Cardiac fibroblast (primary cell): ENCODE results near the gene ZNF143.

ENCODE experiments used
- DNase-seq, 2 donors: peaks; one replicate each; pipeline versions ENCODE4 v3.0.0 to v3.0.0-alpha.2; 2010; ENCODE audit warnings: low read depth in 2 of 2
- H3K4me3 ChIP-seq, 2 donors: replicated peaks in 1 of 2; 1 replicate in 1 of 2; 2 replicates in 1 of 2; pipeline ENCODE4 v1.5.1; 2011; ENCODE audit warnings: low read depth in 2 of 2, low read length in 2 of 2, mild to moderate bottlenecking in 2 of 2, moderate library complexity in 1 of 2
- TF ChIP-seq, protein P1 (sequence below): IDR thresholded peaks from one replicate; pipeline ENCODE4 v1.5.1; 2011; ENCODE audit warnings: low read depth, mild to moderate bottlenecking, low read length, inconsistent platforms

ZNF143 gene

DNA sequence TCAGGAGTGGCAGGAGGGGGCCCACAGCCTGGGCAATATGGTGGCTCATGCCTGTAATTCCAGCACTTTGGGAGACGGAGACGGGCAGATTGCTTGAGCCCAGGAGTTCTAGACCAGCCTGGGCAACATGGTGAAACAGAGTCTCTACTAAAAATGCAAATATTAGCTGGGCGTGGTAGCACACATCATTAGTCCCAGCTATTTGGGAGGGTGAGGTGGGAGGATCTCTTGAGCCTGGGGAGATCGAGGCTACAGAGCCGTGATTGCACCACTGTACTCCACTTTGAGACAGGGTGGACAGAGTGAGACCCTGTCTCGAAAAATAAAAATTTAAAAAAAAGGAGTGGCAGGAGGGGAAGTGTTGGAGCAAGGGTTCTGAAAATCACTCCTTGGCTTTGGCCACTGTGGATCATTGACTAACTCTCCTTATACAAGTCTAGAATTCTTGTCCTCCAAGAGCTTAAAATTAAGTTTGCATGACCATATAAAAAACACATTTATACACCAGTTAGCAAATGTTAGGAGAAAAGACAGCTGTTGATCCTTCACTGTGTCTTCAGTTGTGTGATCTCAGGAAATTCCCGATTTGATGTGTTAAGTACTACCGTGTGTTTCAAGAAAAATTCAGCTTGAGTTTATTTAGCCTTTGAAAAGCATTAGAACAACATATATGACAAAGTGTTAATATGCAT is 110.4 kb downstream of the ZNF143 start:
- no peak for DNase-seq
- TF ChIP-seq, protein P1, sequence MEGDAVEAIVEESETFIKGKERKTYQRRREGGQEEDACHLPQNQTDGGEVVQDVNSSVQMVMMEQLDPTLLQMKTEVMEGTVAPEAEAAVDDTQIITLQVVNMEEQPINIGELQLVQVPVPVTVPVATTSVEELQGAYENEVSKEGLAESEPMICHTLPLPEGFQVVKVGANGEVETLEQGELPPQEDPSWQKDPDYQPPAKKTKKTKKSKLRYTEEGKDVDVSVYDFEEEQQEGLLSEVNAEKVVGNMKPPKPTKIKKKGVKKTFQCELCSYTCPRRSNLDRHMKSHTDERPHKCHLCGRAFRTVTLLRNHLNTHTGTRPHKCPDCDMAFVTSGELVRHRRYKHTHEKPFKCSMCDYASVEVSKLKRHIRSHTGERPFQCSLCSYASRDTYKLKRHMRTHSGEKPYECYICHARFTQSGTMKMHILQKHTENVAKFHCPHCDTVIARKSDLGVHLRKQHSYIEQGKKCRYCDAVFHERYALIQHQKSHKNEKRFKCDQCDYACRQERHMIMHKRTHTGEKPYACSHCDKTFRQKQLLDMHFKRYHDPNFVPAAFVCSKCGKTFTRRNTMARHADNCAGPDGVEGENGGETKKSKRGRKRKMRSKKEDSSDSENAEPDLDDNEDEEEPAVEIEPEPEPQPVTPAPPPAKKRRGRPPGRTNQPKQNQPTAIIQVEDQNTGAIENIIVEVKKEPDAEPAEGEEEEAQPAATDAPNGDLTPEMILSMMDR, result no peak
- no peak overlapping the region for H3K4me3 ChIP-seq

DNA sequence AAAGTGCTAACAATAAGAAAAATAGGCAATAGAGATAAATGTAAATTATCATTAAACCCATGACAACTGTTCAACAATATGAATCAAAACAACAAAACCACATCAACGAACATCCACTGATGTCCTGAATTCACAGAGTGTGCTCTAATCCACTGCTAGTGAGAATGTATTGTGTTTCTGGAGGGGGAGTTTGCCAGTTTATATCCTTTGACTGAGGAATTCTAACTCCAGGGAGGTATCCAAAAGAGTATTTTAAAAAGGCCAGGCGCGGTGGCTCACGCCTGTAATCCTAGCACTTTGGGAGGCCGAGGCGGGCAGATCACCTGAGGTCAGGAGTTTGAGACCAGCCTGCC is 110.9 kb downstream of the ZNF143 start:
- TF ChIP-seq, protein P1, result no peak
- H3K4me3 ChIP-seq, result no peak overlapping the region
- no peak for DNase-seq

DNA sequence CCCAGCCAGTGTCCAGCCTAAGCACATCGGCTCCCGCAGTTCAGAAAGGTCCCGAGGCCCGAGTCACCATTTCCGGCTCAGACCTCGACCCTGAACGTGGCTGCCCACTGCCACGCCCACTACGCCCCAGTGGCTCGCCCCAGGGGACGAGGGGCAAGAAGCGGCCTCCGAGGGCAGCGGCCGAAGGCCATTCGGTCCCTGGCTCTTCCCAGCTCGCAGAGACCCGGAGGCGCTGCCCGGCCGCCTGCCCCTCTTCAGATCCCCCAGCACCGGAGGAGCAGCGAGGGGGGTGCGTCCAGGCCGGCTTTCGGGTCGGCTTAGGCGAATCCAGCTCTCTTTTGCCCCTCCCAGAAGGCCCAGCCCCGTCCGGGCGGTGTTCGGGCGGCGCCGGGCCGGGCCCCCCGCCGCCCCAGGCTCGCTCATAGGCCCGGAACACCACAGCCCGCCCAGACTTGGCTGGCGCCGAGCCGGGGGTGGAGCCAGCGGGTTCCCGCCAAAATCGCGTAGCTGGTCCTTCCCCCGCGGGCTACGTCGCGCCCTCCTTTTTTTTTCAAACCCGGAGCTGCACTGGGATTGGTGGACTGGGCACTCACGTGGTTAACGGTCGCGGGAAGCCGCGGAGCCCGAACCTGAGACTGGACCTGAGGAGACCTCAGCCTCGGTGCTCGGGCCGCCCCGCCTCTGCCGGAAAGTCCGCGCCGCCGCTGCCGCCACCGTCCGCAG is 112.4 kb downstream of the ZNF143 start, which contains the start of gene WEE1:
TSS of gene WEE1 (plus strand) at position 619 of the 723 bp plus-strand sequence. CDS start 264 bp downstream, outside the sequence.
- peak; percentile 99 for DNase-seq
- TF ChIP-seq, protein P1, result no peak
- H3K4me3 ChIP-seq, result peak within 1 kb of the TSS; percentile 72 to 87

DNA sequence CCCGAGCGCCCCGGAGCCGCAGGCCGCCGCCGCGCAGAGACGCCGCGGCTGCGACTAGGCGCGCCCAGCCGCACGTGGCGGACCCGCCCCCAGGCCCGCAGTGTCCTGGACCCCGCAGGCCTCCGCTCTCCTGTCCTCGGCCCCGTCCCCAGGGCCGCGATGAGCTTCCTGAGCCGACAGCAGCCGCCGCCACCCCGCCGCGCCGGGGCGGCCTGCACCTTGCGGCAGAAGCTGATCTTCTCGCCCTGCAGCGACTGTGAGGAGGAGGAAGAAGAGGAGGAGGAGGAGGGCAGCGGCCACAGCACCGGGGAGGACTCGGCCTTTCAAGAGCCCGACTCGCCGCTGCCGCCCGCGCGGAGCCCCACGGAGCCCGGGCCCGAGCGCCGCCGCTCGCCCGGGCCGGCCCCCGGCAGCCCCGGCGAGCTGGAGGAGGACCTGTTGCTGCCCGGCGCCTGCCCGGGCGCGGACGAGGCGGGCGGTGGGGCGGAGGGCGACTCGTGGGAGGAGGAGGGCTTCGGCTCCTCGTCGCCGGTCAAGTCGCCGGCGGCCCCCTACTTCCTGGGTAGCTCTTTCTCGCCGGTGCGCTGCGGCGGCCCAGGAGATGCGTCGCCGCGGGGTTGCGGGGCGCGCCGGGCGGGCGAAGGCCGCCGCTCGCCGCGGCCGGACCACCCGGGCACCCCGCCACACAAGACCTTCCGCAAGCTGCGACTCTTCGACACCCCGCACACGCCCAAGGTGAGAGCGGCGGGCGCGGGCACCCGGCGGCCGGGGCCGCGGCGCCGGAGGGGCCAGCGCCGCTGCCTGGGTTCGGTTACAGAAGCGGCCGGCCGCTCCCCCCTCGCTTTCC is 113.2 kb downstream of the ZNF143 start:
- TF ChIP-seq, protein P1, result no peak
- DNase-seq, result peak in 1 of 2 donors; percentile 32
- peak overlapping the region; percentile 68 to 87 for H3K4me3 ChIP-seq

DNA sequence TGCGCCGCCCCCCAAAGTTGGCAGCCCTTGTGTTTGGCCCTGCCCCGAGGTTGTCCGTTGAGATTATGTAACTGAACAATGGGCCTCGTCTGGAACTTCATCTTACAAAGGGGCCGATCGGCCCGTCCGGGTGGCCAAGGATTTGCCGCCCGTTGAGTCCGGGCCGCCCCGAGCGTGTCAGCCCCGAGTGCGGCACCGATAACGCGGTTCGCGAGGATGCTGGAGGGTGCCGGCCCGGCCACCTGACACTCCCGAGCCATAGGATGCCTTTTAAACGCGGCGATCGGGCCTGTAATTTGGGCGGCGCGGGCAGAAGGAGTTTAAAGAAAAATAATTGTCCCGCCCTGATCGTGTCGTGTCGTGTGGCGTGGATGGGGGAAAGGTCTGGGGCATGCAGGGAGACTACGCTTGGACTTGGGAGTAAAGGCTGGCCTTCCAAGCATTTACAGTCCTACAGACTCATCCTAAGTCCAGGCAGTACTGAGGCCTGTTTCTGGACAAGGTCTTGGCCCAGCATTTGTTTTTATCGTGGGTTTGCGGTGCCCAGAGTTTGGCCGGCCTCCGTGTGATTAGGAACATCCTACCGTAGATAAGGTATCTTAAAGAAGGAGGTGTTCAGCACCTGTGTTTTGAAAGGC is 113.9 kb downstream of the ZNF143 start:
- TF ChIP-seq, protein P1, result no peak
- peak; percentile 50 to 59 for DNase-seq
- peak overlapping the region; percentile 64 to 87 for H3K4me3 ChIP-seq
